IPS-15b (cell line): ENCODE data around the gene POGLUT3.

Source experiments
- H3K27me3 ChIP-seq: one replicate; pipeline ENCODE4 v1.6.1; 2013; ENCODE audit warnings: low read length; ENCODE audit not compliant: control insufficient read depth, insufficient read depth
- H3K36me3 ChIP-seq: one replicate; pipeline ENCODE4 v1.6.1; 2013; ENCODE audit warnings: low read length; ENCODE audit not compliant: control insufficient read depth, insufficient read depth
- H3K4me1 ChIP-seq: one replicate; pipeline ENCODE4 v1.6.1; 2013; ENCODE audit warnings: mild to moderate bottlenecking, low read length; ENCODE audit not compliant: control insufficient read depth, insufficient read depth
- H3K4me3 ChIP-seq: one replicate; pipeline ENCODE4 v1.5.1; 2013; ENCODE audit warnings: low read depth, low read length
- H3K9ac ChIP-seq: one replicate; pipeline ENCODE4 v1.6.1; 2013; ENCODE audit warnings: low read depth, mild to moderate bottlenecking, low read length
- H3K9me3 ChIP-seq: one replicate; pipeline ENCODE4 v1.6.1; 2013; ENCODE audit warnings: mild to moderate bottlenecking, low read length; ENCODE audit not compliant: control insufficient read depth, insufficient read depth

The POGLUT3 gene

DNA sequence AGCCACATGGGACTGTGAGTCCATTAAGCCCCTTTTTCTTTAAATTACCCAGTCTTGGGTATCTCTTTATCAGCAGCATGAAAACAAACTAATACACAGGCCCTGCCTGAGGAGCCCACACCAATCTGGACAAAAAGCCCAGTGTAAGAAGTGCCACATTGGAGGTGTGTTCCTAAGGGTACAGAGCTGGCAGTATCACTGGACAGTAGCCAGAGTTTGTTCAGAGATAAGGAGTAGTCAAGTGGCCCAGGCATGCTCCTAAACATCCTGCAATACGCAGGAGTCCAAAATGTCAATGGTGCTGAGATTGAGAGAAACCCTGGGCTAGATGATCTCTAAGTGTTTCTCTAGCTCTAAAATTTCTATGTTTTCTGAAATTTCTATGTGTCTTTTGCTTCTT lies 27.0 kb upstream of the POGLUT3 start:
- Histone ChIP-seq H3K4me3 (no peak overlapping the region), H3K27me3 (no peaks in the 10 kb centered on the region), H3K9me3 (no peaks in the 10 kb centered on the region), H3K4me1 (no peaks in the 10 kb centered on the region), H3K9ac (no peak overlapping the region), H3K36me3 (no peaks in the 10 kb centered on the region)

DNA sequence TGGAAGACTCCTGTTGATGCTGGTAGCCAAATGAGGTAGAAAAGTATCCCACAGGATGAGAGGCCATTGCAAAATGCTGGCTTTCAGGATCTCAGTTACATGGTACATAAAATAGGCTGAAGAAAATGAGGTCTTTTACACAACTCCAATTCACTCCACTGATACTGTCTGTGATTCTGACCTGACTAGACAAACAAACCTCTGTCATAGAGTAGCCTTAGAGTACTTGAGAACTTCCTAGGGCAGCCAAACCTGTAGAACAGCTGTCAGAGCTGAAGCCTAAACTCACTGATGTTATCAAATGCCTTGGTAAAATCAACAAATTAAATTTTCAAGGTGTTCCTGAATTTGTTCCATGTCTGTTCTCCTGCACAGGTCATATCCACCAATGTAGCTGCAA lies 26.2 kb upstream of the POGLUT3 start:
- Histone ChIP-seq H3K27me3 (no peaks in the 10 kb centered on the region), H3K36me3 (no peaks in the 10 kb centered on the region), H3K4me3 (no peak overlapping the region)

DNA sequence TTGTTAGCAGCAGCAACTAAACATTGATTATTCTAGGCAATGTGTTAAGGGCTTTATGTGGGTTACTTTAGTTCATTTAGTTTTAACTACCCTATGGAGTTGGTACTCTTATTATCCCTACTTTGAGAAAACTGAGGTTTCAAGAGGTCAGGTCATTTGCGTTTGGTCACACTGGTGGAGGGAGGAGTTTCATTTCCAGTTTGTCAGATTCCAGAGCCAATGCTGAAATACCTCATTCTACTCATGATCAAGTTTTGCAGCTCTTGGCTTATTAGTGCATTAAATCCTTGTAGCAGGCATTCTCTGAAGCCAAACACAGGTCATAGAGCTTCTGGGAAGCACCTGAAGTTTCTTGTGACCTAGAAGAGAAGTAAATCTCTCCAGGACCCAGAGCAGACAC lies 24.1 kb upstream of the POGLUT3 start:
- Histone ChIP-seq H3K27me3 (no peaks in the 10 kb centered on the region), H3K4me1 (no peaks in the 10 kb centered on the region), H3K4me3 (no peak overlapping the region), H3K36me3 (no peaks in the 10 kb centered on the region), H3K9ac (no peak overlapping the region), H3K9me3 (no peaks in the 10 kb centered on the region)

More for the DNA sequence above, 26.2 kb upstream of the POGLUT3 start:
- Histone ChIP-seq H3K9ac (no peak overlapping the region), H3K9me3 (no peaks in the 10 kb centered on the region), H3K4me1 (no peaks in the 10 kb centered on the region)

DNA sequence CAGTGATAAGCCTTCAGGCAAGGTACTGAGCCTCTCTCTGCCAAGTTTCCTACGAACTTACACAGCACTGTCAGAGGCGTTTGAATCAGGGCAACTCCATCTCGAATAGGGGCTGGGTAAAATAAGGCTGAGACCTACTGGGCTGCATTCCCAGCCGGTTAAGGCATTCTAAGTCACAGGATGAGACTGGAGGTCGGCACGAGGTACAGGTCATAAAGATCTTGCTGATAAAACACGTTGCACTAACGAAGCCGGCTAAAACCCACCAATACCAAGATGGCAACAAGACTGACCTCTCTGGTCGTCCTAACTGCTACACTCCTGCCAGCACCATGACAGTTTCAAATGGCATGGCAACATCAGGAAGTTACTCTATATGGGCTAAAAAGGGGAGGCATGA lies 20.4 kb upstream of the POGLUT3 start:
- no peaks in the 10 kb centered on the region for H3K27me3 ChIP-seq
- H3K9me3 ChIP-seq = no peaks in the 10 kb centered on the region
- no peak overlapping the region for H3K4me3 ChIP-seq
- no peaks in the 10 kb centered on the region for H3K4me1 ChIP-seq
- no peak overlapping the region for H3K9ac ChIP-seq
- no peaks in the 10 kb centered on the region for H3K36me3 ChIP-seq

DNA sequence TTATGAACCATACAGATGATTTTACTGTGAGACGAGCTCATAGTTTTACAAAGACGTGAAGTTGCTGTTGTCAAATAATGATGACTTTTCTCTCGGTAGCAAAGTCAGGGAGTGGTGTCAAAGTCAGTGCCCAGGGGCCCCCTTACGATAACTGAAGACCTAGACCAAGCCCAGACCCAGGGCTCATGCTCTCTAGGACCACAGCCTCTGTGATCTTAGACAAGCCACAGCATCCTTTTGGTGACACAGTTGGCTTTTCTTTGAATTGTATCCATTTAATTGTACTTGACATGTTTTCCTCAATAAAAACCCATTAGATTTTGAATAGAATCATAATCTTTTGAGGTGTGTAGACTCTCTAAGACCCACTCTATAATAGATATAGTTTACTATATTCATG lies 17.9 kb upstream of the POGLUT3 start:
- Histone ChIP-seq H3K9me3 (no peaks in the 10 kb centered on the region), H3K9ac (no peak overlapping the region), H3K36me3 (no peaks in the 10 kb centered on the region), H3K27me3 (no peaks in the 10 kb centered on the region), H3K4me3 (no peak overlapping the region), H3K4me1 (no peaks in the 10 kb centered on the region)

DNA sequence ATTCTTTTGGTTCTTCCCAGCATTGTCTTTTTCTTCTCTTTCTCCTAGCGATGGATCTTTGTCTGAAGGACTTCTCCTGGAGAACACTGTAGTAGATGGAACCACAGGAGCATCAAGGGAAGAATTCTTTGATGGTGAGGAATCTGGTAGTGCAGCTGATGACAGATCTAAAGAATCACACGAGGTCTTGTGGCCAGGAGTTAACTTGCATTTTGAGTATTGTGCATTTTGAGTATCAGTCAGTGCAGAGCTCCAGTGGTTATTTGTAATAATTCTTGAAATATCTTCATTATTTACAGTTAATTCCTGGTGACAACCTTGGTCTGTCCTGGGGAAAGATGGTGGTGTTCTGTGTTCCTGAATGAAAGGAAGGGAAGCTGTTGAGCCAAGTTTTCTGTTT lies 14.5 kb upstream of the POGLUT3 start:
- Histone ChIP-seq H3K36me3 (no peaks in the 10 kb centered on the region), H3K9me3 (no peaks in the 10 kb centered on the region)

DNA sequence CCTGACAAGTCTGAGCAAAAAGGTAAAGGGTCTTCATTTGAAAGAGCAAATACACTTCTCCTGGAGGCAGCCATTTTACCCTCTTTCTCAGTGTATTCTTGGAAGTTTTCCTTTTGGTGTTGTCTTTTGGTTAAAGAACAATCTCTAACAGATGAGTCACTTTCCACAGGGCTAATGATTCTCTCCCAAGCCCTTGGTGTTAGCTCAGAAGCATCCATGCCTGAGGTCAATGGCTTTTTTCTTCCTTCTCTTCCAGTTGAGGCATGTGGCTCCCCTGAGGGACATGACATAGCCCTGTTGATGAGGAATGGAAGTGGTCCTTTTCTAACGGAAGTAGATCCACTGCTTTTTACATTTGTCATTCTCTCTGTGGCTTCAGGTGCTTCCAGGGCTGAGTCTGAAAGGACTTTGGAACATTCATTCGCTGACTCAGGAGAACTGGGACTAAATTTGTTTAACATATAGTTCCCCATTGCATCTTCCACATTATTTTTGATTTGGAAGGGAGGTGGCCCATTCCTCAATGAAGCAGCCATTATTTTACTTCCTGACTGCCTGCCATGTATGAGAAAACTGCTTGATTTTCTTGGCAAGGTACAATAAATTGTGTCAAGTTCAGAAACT lies 13.8 kb upstream of the POGLUT3 start:
- Histone ChIP-seq H3K9me3 (no peaks in the 10 kb centered on the region), H3K4me1 (no peaks in the 10 kb centered on the region), H3K36me3 (no peaks in the 10 kb centered on the region)

More for the DNA sequence above, 14.5 kb upstream of the POGLUT3 start:
- no peaks in the 10 kb centered on the region for H3K4me1 ChIP-seq
- H3K9ac ChIP-seq = no peak overlapping the region
- no peaks in the 10 kb centered on the region for H3K27me3 ChIP-seq
- H3K4me3 ChIP-seq = no peak overlapping the region

DNA sequence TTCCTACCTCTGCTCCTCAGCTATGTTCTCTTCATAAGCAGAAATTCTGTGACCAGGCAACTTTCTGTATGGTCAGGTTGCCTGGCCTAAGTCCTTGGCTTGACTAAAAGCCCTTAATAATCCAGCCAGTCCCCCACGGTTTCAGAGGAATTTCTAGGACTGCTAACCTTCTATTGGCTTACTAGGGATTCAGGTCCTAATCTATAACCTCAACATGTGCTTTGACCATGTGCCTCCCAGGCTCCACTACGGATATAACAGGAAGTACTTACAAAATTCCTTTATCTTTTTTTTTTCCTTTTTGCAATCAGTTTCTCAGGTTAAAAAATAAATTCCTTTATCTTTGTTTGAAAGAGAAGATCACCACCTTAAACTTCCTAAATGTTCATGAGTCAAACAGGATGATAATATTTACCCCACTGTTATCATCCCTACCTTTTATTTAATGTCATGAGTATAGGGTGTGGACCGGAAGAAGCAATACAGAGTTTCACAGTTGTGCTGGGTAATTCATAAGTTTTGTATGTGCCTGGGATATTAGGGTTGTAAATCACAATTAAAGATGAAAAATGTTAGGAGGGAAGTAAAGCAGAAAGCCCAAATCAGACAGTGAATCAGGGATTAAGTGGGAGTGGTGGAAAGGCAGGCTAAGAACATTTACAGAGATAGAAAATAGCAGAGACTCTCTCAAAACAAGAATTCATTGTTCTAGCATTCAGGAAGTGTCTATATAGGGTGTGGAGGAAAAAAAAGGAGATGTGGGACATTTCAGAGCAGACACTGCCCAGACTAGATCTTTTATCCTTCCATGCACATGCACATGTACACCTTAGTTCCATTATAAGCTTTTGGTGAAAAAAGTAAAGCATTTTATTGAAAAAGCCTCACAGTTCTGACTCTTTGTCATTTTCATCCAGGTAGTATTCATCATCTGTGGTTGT lies 10.7 kb upstream of the POGLUT3 start:
- no peaks in the 10 kb centered on the region for H3K36me3 ChIP-seq
- no peak overlapping the region for H3K9ac ChIP-seq
- H3K27me3 ChIP-seq = no peaks in the 10 kb centered on the region
- no peak overlapping the region for H3K4me3 ChIP-seq
- no peaks in the 10 kb centered on the region for H3K4me1 ChIP-seq
- H3K9me3 ChIP-seq = no peaks in the 10 kb centered on the region

More for the DNA sequence above, 13.8 kb upstream of the POGLUT3 start:
- Histone ChIP-seq H3K27me3 (no peaks in the 10 kb centered on the region), H3K4me3 (no peak overlapping the region), H3K9ac (no peak overlapping the region)

DNA sequence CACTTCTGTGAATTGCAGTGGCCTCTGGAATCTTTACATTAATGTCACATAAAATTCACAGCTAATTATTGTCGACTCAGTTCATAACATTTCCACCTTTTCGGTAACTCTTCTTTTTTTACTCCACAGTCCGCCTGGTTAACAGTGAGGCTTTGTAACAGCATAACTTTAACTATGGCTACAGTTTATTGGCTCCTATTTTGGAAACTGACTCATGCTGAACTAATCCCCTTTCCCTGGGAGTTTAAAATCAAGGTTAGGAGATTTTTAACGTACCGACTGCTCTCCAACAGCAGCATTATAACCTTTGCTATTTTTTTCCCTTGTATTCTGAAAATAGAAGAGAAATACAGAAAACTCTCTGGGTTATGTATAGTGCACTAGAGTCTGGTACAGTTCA lies 3.2 kb upstream of the POGLUT3 start:
- no peaks in the 10 kb centered on the region for H3K9me3 ChIP-seq

DNA sequence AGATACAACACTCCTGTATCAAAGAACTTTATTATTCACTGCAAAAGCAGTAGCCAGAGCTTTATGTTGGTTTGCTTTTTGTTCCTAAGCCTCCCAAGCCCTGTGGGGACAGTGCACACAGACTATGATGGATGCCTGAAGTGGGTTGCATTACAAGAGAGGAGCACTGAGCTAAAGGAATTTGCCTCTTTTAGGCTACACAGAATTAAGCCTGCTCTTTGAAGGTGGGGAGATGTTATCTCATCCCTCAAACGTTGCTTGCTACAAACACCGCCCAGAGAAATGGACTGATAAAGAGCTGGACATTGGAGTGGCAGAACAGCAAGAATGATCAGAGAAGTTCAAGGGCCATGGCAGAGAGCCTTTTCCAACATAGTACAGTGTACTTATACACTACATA lies 2.5 kb upstream of the POGLUT3 start:
- Histone ChIP-seq H3K36me3 (no peaks in the 10 kb centered on the region), H3K27me3 (no peaks in the 10 kb centered on the region), H3K9ac (no peak overlapping the region)

More for the DNA sequence above, 3.2 kb upstream of the POGLUT3 start:
- H3K9ac ChIP-seq = no peak overlapping the region
- no peak overlapping the region for H3K4me3 ChIP-seq
- H3K27me3 ChIP-seq = no peaks in the 10 kb centered on the region
- peaks cover 7% of the 10 kb centered on the region for H3K4me1 ChIP-seq
- no peaks in the 10 kb centered on the region for H3K36me3 ChIP-seq

DNA sequence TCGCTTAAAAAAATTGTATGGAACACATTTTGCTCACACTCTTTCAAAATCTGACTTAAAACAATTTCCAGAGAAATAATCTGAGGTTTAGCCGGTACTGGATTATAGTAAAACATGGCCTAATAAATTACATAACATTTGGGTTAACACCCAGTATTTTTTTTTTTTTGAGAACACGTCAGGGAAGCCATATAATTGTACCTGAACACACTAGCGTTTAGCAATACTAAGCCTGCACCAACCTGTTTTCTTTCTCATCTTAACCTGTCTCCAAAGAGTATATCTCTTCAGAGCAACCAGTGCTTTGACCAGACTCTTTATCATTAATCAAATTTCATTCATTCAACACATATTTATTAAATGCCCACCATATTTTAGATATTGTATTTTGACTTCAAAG lies 2.0 kb upstream of the POGLUT3 start:
- H3K4me1 ChIP-seq = peaks cover 8% of the 10 kb centered on the region
- H3K27me3 ChIP-seq = no peaks in the 10 kb centered on the region
- no peaks in the 10 kb centered on the region for H3K36me3 ChIP-seq
- no peak overlapping the region for H3K4me3 ChIP-seq
- no peaks in the 10 kb centered on the region for H3K9me3 ChIP-seq
- H3K9ac ChIP-seq = no peak overlapping the region

More for the DNA sequence above, 2.5 kb upstream of the POGLUT3 start:
- H3K4me1 ChIP-seq = peaks cover 8% of the 10 kb centered on the region
- H3K4me3 ChIP-seq = no peak overlapping the region
- H3K9me3 ChIP-seq = no peaks in the 10 kb centered on the region
